AG09309 (cell line): ENCODE data around the gene LPCAT1.
A peak's percentile ranks its signal among the peaks of the same experiment; 100 is the strongest.
"Not testable (repeated sequence)": the region's sequence is repeated elsewhere in the genome, so short reads cannot be mapped to it uniquely, and the experiment has no call there.

Experiments
- DNase-seq: peaks from one replicate; pipeline ENCODE4 v3.0.0-alpha.2; 2010; ENCODE audit warnings: low read depth
- H3K4me3 ChIP-seq: 2 replicates; pipeline ENCODE4 v1.5.1; 2011; ENCODE audit warnings: mild to moderate bottlenecking, low read depth, low read length, moderate library complexity; ENCODE audit not compliant: control insufficient read depth
- CTCF ChIP-seq: IDR thresholded peaks from 2 replicates; pipeline ENCODE4 v1.5.1; 2011; ENCODE audit warnings: mild to moderate bottlenecking, low read depth, low read length, inconsistent platforms; ENCODE audit not compliant: insufficient read depth, control insufficient read depth; ENCODE audit errors: missing control alignments

The LPCAT1 gene

DNA sequence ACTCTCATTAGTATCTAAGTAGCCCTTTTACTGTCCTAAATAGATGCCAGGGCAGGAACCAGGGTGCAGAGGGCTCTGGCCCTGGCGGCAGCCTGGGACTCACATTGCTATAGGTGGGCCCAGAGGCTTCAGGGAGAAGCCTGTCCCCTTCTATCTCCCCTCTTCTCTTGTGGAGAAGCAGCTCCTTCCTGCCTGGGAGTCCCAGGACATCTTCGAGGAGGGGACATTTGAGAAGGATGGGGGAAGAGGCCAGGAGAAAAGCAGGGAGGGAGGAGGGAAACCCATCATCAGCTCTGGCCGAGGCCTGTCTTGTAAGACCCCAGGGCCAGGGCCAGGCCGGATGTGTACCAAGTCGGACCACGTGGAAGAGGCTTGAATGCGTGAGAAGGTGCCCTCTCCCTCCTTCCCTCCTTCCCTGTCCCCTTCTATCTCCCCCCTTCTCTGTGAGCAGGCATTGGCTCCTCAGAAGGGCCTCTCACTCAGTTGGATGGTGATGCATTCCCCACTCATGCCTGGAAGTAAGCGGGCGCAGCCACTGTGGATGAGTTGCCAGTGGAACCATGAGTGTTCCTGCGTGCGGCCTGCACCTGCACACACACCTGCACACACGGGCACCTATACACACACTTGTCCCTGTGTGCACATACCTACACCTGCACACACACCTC is 20.7 kb upstream of the LPCAT1 start:
- TF ChIP-seq CTCF: no peak
- no peak overlapping the region for H3K4me3 ChIP-seq
- no peak for DNase-seq

DNA sequence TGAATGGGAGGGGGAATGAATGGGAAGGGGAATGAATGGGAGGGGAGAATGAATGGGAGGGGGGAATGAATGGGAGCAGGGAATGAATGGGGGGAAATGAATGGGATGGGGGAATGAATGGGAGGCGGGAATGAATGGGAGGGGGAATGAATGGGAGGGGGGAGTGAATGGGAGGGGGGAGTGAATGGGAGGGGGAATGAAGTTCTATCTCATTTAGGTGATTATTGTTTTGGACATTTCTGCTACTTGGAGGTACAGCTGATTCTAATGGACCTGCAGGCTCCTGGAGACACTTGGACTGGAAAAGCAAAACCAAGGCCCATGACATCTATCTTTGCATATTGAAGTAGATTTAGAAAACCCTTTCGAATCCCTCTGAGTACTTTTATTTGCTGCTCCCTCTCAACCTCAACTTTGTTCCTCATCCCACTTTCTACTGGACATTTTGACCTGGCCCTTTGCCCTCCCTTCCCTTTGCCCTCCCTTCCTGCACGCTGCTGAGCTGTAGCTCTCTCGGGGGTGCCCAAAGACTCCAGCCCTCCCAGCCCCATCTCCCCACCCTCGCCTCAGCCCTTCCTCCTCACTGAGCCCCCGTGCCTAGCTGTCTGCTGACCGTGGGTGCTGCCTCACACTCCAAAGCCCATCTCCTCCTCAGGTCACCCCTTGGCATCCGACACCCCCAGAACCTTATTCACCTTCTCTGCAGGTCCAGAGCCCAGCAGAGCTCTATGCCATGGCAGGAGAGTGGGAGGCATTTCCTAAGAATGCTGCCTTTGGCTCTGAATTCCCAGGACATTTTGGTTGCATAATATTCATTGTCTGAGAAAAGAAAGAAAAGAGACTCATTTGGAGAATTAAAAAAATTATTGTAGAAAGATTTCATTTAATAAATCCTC is 19.9 kb upstream of the LPCAT1 start:
- H3K4me3 ChIP-seq: no peak overlapping the region
- no peak for DNase-seq
- TF ChIP-seq CTCF: no peak

- no peak for TF ChIP-seq CTCF
- peak; percentile 38 for DNase-seq
- H3K4me3 ChIP-seq: no peak overlapping the region
Measured at GRCh38 chr5:1542781-1543180, 19.0 kb upstream of the LPCAT1 start.

DNA sequence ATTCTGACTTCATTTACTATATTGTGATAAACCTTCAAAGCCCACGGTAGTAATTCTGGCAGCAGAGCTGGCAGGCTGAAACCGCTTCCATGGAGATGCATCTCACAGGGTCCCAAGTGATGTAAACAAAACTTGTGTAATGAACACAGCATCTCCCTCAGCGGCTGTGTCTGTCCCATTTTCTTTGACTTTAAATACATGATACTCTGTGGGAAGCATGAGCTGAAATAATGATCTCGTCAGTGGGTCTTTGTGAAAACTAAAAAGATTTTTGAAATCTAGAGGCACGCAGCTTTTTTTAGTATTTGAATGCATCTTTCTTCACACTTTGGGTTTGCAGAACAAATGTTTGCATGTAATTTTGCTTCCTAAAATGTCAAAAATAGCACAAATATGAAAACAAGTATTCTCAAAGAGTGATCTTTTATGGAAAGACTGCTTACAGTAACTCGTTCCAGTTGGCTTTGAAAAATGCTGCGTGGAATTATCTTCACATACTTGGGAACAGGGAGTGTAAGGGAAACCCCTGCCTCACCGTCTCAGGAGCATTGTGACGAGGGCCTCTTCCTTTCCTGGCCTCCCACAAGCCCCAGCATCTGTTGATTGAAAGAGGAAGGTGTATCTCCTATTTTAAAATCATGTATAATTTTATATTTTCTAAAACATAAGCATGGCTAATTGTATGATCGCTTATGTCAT is 18.1 kb upstream of the LPCAT1 start:
- H3K4me3 ChIP-seq: no peak overlapping the region
- no peak for TF ChIP-seq CTCF
- DNase-seq: no peak

- no peak for TF ChIP-seq CTCF
- no peak for DNase-seq
- H3K4me3 ChIP-seq: no peak overlapping the region
Measured at GRCh38 chr5:1540831-1541701, 17.3 kb upstream of the LPCAT1 start.

- DNase-seq: no peak
- no peak for TF ChIP-seq CTCF
- H3K4me3 ChIP-seq: no peak overlapping the region
Measured at GRCh38 chr5:1540166-1540565, 16.4 kb upstream of the LPCAT1 start.

DNA sequence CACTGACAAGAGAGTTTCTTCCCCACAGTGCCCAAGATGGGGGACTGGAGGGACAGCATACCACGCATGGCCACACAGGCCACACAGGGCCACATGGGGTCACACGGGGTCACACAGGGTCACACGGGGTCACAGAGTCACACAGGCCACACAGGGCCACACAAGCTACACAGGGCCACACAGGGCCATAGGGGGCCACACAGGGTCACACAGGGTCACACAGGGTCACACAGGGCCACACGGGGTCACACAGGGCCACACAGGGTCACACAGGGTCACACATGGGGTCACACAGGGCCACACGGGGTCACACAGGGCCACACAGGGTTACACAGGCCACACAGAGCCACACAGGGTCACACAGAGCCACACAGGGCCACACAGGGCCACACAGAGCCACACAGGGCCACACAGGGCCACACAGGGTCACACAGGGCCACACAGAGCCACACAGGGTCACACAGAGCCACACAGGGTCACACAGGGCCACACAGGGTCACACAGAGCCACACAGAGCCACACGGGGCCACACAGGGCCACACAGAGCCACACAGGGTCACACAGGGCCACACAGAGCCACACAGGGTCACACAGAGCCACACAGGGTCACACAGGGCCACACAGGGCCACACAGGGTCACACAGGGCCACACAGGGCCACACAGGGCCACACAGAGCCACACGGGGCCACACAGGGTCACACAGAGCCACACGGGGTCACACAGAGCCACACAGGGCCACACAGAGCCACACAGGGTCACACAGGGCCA is 15.8 kb upstream of the LPCAT1 start:
- not testable (repeated sequence) for H3K4me3 ChIP-seq, DNase-seq
